GM19324 (cell line): ENCODE results near the gene USP31.
A peak's percentile ranks its signal among the peaks of the same experiment; 100 is the strongest.
"Not testable (repeated sequence)": the region's sequence is repeated elsewhere in the genome, so short reads cannot be mapped to it uniquely, and the experiment has no call there.

Experiments
- ATAC-seq: cut with Tn5 transposase; IDR thresholded peaks from one replicate; pipeline ENCODE4 v1.9.1; 2021; ENCODE audit warnings: mild to moderate bottlenecking, moderate library complexity; ENCODE audit not compliant: unreplicated experiment, low FRiP score

Gene USP31

GRCh38 chr16:23158114-23158513, 8.9 kb upstream of the USP31 start:
- no peak for ATAC-seq

GRCh38 chr16:23156946-23157460, 7.8 kb upstream of the USP31 start:
- ATAC-seq: no peak

- no peak for ATAC-seq
These were observed 6.9 kb upstream of the USP31 start for GRCh38 chr16:23156110-23156509.

- no peak for ATAC-seq
These were observed 6.3 kb upstream of the USP31 start for GRCh38 chr16:23155445-23156049.

GRCh38 chr16:23152386-23153178, 3.3 kb upstream of the USP31 start:
- no peak for ATAC-seq

GRCh38 chr16:23149993-23150364, 727 bp upstream of the USP31 start:
- no peak for ATAC-seq

GRCh38 chr16:23148513-23149266, 562 bp downstream of the USP31 start:
- peak; percentile 51 for ATAC-seq

GRCh38 chr16:23148166-23148512, 1.1 kb downstream of the USP31 start:
- ATAC-seq: no peak

GRCh38 chr16:23147666-23148065, 1.6 kb downstream of the USP31 start:
- ATAC-seq: no peak

- ATAC-seq: no peak
These were observed 2.2 kb downstream of the USP31 start for GRCh38 chr16:23146877-23147601.

GRCh38 chr16:23145608-23146007, 3.6 kb downstream of the USP31 start:
- ATAC-seq: no peak

- ATAC-seq: no peak
These were observed 4.1 kb downstream of the USP31 start for GRCh38 chr16:23145186-23145585.

GRCh38 chr16:23144393-23144792, 4.9 kb downstream of the USP31 start:
- not testable (repeated sequence) for ATAC-seq

GRCh38 chr16:23143391-23143790, 5.9 kb downstream of the USP31 start:
- ATAC-seq: no peak

GRCh38 chr16:23141959-23142740, 7.1 kb downstream of the USP31 start:
- no peak for ATAC-seq

GRCh38 chr16:23141500-23141899, 7.8 kb downstream of the USP31 start:
- no peak for ATAC-seq

- no peak for ATAC-seq
These were observed 8.2 kb downstream of the USP31 start for GRCh38 chr16:23141033-23141432.

GRCh38 chr16:23140107-23140506, 9.1 kb downstream of the USP31 start:
- no peak for ATAC-seq

- no peak for ATAC-seq
These were observed 11.4 kb downstream of the USP31 start for GRCh38 chr16:23137818-23138217.

- no peak for ATAC-seq
These were observed 12.0 kb downstream of the USP31 start for GRCh38 chr16:23137256-23137655.
